ENCODE results near the gene DUSP22.

Gene DUSP22

DNA sequence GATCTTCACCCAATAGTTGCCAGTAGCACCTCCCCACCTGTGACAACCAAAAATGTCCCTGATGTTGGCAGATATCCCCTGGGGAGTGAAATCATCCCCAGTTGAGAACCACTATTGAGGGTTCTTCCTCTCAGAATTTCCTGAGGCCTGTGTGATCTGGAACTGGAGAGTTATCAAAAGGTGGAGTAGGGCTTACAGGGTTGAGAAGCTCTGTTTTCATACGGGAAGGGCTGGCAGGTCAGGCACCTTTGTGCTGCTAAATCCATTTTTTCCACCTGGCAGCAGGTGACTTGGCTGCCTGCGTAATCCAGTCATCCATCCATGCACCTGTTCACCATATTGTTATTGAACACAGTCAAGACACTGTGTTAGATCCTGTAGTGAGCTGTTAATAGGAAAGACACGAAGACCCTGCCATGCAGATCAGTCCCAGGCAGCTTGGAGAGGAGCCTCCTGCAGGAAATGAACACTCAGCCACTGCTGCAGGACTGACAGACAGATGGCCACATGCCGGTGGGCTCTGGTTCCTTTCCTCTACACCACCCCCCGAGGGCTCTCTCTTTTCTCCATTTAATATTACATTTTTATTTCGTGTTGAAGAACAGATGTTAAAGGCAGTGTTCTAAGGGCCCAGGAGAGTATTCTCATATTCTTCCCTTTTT lies 5.4 kb downstream of the DUSP22 start:
- DNase-seq (ENCODE audit: low read depth) = no peak

DNA sequence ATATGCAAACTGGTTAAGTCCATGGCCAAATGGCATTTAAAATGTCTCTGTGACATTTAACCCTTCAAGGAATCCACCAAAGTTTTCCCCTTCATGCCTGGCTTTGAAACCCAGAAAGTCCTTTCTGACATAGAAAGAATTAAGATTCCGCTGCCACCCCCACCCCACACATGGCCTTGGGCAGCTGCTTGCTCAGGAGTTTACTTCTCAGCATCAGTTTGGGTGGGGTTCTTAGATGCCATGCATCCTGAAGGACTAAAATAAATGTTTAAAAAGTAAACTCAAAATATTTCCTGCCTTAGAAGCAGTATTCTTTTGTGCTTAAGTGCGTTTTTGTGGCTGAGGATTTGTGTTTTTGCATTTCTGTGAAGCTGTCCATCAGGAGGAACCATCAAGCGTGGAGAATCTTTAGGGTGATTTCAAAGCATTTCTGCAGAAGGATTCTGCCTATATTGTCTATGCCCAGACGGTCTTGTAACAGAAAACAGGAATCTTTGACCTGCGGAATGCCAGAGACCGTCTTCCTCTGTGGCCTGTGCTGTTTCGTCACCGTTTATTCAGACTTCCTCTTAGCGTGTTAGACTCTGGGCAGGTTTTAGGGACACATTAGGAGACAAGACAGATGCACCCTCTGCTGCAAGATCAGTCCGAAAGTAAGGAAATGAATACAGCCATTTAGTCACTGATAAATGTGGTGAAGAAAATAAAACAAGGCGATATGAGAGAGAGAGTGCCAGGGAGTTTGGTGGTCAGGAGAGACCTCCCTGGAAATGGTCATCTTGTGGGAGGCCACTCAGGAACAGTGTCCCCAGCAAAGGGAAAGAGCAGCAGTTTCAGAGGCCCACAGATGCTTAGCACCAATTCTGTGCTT lies 6.2 kb downstream of the DUSP22 start:
- no peak for DNase-seq (ENCODE audit: low read depth)

DNA sequence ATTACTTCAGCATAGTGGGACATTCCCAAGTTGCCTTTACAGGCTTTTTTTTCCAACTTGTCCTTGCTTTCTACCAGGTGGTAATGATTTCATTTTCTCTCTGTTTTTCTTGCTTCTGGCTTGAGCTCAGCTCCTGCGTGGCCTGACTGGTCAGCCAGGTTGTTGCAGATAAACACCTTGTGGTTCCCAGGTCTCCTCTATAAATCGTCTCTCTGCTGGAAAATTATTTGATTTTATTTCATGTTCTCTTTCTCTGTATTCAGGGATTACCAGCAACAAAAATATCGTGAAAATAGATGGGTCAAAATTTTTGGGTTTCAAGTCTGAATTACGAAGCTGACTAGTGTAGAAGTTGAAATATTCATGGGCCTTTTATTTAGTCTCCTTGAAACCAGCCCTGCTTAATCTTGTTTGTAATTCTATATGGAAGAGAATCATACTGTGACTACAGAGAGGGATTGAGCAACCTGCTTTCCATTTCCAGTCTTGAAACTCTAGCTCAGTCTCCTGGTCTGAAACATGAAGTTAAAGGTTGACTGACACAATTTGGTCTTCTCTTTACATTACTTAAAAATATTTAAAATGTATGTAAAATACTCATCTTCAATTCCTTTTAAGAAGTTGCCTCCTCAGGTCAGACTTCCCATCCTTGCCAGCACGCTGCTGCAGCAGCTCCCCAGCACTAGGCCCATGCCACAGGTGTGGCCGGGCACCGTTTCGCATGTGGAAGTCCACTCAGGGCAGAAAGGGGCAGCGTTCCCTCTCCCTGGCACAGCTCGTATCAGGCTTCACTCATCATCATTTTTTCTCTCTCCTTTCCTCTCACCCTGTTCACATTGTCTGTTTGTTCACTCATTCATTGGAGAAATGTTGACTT lies 7.1 kb downstream of the DUSP22 start:
- no peak for DNase-seq (ENCODE audit: low read depth)

DNA sequence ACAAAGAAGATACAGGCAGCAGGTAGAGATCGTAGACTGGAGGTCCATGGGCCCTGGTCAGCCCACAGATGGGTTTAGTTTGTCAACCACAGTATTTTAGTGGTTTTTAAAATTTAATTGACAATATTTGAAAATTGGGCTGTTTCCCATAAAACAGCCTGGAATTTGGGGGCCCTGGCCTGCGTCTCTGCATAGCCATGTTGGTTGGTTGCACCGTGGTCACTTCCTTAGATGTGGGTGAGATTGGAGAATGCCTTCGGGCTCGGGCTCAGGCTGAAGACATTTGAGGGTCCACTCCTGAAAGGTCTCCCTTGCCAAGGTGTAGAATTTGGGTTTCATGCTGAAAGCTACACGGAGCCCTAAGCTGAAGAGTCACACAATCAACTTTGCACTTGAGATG lies 7.7 kb downstream of the DUSP22 start:
- DNase-seq (ENCODE audit: low read depth) = no peak

DNA sequence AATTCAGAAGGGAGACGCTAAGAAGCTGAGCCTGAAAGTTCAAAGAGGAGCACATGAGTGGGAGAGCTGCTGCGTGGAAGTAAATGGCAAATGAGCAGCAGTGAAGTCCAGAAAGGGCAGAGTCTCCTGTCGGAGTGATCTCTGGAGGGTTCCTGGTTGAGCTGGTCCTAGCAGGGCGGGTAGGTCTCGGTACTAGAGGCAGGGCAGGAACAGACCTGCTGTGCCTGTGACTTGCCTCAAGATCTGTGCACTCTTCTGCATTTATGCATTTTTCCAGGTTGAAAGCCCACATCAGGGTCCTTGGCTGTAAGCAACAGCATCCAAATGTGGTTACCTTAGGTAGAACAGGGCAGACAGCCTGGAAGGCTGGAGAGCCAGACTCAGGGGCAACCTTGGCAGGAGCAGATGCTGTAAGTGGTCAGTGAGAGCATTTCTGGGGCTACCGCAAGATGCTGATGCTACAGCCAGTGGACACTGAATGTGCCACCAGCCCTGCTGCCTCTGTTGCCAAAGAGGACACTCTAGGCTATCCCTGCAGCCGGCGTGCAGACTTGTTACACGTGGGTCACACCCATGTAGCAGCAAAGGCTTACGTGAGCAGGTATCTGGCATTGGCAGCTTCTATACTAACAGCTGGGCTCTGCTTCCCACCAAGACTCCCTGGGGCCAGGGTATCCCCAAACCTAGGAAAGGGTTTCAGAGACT lies 8.4 kb downstream of the DUSP22 start:
- no peak for DNase-seq (ENCODE audit: low read depth)

DNA sequence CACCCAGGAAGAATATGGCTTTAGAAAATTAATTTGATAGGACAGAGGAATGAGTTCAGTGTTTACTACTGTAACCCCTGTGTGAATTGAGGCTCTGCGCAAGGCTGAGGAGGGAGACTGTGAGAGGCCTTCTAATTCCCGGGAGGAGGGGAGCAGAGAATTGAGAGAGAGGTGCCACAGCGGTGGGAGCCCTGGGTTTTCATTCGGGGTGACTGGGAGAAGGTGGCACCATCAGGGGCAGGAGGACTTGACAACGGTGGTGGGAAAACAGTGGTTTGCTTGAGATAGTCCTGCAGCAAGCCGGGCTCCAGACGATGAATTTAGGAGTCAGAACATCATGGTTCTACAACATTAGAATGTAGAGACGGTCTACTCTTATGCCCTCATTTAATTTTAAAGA lies 9.2 kb downstream of the DUSP22 start:
- no peak for DNase-seq (ENCODE audit: low read depth)

DNA sequence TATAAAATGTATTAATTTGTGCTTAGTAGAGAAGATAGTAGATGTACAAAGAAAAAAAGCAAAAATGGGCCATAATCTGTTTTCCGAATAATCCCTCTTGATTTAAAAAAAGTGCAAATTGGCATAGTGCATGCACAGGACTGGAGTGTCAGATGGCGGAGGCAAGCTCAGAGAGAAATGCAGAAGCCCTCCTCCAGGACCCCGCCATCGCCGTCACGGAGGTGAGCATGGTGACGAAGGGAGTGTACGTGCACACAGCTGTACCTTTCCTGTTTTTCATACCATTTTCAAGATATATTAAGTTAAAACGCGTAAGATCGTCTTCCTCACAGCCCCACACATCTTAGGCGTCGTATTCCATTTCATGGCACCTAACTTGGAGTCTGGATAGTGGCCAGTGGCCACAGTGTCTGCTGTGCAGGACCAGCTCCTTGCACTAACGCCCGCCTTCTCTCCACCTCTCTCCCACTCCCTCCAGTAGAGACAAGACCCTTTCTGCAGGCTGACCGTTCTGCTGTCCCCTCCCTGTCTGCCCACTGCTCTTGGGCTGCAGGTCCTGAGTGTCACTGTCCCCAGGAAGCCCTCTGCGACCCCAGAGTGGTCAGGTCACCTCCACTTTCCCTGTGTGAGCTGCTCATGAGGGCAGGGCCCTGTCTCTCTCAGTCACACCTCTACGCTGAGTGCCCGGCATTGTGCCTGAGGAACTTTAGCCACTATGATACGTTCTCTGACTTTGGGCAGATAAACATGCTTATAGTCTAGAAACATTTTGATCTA lies 9.8 kb downstream of the DUSP22 start:
- no peak for DNase-seq (ENCODE audit: low read depth)

DNA sequence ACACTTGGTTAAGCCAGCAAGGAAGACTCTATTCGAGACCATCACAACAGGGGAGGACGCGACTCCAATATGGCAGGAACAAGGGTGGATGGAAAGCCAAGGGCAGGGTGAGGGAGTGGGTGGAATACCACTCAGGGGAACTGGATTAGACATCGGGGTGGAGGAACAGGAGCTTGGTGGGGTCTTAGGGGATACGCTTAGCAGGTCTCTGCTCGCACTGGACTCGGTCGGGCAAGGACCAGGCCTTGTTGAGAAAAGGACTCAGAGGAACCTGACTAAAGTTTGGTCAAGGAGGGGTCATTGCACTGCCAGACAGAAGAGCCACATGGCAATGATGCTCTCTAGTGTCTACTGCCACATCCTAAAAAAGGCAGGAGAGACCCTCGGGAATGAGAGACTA lies 10.5 kb downstream of the DUSP22 start:
- DNase-seq (ENCODE audit: low read depth) = no peak

DNA sequence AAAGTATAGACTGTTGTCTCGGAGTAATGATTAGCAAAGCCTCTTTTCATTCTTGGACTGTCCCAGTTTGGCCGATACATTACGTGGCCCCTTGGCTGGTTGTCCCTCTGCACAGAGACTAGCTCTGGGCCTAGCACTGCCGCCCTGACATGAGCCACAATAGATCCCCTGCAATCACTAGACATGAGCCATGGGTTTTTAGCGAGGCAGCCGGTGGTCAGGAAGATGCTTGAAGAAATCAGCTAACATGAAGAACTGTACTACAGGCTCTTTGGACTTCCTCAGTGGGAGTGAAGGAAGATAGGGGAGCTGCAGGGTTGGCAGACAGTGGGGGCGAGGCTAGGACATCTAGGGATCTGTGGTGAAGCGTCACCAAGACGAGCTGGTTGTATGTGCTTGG lies 11.0 kb downstream of the DUSP22 start:
- no peak for DNase-seq (ENCODE audit: low read depth)

DNA sequence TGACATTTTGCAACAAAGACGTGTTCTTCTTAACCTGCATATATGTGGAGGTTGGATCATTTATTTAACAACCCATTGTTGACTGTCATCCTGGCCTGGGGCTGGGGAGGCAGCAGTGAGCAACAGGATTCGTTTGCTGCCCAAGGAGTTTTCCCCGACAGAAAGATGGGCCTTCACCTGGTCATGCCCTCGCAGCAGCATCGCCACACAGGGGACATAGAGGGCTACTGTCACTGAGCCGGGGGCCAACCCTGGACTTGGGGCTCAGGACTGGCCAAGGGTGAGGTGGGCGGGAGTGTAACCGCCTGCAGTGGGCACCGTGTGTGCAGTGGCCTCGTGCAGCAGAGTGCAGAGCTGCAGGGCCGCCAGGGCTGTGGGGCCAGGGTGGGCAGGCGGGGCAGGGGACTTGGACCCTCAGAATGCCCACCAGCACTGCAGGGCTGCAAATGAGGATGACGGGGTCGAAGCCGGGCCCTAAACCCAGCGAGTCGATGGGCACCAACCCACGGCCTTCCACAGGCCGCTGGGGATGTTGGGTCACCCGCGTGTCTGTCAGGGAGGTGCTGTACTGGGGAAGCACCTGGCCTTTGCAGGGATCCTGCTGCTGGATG lies 11.8 kb downstream of the DUSP22 start:
- no peak for DNase-seq (ENCODE audit: low read depth)

DNA sequence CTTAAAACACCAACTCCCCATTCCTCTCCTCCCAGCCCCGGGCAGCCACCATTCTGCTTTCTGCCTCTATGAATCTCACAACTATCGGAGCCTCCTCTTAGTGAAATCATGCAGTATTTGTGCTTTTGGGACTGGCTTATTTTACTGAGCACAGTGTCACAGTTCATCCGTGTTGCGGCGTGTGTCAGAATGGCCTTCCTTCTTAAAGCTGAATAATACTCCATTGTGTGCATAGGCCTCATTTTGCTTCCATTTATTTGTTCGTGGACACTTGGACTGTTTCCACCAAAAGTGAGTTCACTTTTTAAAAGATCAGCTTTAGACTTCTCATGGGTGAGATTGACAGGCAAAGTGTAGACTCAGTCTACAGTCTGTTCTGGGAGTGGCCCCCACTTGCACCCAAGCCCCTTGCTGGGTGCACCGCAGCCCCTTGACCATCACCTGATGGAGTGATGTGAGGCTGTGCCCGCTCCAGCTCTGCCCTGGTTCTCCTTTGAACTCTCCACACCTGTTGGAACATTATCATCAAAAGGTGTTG lies 12.6 kb downstream of the DUSP22 start:
- DNase-seq (ENCODE audit: low read depth) = no peak

DNA sequence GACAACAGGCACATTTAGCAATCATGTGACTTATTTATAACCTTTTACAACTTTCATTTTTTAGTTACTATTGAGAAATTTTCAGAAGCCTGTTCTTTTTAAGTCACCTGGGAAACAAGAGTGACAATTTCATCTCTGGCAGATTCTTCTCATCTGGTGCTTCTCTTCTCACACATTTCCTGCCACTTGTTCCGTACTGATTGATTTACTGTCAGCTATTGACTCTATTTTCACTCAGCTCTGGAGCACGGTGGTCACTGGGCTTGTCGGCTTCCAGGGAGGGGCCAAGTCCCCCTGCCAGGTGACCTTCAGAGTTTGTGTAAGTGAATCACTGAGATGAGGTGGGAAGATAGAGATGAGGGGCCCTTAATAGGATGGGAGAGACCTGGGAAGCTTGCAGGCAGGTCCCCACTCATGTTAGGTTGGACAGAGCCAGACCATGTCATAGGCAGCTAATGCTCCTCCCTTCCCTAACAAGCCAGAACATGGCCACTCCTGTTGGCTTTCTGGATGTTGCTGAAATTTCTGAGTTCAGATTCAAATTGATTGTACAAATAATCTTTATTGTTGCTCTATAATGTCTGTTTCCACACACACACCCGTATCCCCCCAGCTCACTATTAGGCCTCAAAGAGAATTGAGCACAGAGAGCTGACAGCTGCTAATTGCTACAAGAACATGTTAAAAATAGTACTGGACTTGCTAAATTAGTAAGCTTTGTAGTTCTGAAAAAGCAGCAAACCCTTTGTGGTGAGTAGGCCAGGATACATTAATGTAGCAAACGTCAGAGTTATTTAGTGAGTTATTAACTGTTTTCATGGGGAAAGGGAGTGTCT lies 13.3 kb downstream of the DUSP22 start:
- no peak for DNase-seq (ENCODE audit: low read depth)

DNA sequence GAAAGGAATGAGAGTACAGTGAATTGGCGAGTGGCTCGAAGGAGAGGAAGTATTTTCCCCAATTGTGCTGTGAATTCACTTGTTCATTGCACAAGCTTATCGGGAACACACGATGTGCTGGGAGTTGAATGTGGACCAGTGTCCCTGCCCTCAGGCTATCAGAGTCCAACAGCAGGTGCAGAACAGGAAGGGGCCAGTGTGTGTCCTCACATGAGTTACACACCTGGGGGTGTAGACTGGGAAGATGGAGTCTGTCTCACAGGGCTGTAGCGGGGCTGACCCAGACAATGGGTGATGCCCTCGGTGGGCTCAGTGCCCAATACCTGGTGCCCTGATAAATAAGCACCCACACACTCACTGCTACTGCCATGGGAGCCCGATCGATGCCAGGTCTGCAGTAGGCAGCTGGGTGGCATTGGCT lies 14.4 kb downstream of the DUSP22 start:
- no peak for DNase-seq (ENCODE audit: low read depth)

DNA sequence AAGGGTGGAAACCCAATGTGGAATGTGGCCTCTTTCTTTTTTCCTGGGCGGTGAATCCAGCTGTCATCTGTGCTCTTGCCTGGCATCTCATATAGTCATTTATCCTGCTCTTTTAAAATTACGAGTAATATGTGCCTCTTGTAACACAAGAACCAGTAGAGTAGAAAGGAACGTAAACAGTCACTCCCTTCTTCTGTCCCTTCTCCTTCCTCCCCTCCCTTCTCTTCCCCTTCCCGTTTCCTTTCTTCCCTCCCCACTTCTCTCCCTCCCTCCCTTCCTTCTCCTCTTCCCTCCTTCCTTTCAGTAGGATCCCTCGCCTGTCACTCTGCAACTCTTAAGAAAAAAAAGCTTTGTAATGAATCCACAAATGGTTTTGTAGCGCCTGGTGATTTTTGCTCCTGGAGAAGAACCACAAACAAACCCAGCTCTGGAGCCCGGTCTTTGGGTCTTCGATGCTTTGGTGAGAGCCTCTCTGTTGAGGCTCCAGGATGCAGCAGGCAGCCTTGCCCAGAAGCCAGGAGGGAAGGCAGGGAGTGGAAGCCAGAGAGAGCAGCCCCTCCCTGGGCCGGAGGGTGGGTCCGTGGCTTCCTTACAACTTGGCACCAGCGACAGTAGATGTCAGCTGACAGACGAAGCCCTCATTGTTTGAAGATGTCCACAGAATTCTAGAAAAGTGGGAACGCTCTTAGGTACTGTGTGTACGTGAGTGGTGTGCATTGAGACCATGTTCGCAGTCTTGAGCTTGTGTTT lies 15.0 kb downstream of the DUSP22 start:
- no peak for DNase-seq (ENCODE audit: low read depth)

DNA sequence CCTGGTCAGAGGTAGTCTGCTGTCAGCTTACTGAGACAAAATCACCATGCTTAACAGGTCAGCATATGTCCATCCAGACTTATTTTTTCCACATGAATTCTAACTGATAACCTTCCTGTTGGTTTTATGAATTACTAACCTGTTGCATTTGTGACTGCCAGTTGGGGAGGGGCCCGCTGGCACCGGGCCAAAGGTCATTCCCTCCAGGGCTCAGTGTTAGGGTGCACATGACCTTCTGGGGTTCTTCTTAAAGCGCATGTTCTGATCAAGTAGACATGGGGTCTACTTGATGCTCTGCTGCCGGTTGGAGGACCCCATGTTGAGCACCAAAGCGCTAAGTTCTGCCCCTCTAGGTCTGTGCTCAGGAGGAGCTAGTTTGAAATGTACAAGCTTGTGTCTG lies 15.6 kb downstream of the DUSP22 start:
- DNase-seq (ENCODE audit: low read depth) = no peak

DNA sequence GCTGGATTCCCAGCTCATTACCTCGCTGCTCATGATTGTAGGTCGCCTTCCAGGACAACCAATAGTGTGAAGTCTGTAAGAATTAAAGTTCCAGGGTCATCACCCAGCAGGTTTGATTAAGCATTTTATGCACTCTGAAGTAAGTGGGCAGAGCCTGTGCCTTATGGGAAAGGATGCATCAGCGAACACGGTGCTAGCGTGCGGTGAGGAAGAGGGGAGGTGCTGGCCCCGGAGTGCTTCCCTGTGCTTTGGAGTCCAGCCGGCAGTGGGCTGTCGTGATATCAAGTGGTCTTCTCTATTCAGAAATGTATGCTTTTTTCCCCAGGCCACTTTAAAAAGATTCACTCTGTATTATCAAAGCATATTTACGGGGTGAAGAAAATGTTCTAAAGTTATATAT lies 16.0 kb downstream of the DUSP22 start:
- no peak for DNase-seq (ENCODE audit: low read depth)

DNA sequence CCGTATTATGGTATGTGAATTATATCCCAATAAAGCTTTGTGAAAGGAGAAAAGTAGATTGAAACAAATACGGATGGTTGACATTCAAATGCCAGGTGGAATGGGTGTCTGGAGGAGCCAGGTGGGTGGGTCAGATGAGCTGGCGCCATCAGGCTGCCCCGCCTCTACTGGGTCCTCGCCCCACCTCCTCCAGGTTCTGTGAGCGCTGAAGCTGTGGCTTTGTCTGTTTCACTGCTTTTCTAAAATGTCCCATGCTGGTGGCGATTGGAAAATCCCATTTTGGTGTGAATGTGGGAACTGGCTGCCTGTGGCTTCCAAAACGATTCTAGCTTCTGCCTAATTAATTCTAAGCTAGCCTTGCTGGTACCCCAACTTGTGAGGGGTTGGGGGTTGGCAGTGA lies 16.5 kb downstream of the DUSP22 start:
- DNase-seq (ENCODE audit: low read depth) = no peak

DNA sequence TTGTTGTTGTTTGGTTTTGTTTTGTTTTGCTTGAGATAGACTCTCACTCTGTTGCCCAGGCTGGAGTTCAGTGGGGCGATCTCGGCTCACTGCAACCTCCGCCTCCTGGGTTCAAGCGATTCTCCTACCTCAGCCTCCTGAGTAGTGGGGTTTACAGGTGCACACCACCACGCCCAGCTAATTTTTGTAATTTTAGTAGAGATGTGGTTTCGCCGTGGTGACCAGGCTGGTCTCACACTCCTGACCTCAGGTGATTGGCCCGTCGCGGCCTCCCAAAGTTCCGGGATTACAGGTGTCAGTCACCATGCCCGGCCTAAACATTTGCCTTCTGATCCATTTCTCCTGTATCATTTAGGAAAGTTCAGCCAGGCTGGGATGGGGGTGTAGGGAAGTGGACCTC lies 17.7 kb downstream of the DUSP22 start:
- no peak for DNase-seq (ENCODE audit: low read depth)

DNA sequence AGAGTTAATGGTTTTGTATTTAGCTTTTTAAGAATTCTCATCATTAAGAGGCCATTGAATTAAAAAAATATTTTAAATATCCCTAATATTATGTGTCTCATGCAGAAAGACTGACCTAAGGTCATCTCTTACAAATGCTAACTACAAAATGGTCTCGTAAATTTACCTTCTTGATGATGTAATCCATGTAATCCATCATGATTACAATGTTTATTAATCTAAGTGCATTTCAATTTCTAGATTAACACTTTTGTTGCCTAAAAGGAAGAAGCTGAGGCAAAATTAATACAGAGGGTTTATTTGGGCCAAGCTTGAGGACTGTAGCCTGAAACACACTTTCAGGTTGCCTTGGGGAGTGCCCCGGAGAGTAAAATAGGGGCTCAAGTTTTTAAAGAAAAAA lies 18.4 kb downstream of the DUSP22 start:
- no peak for DNase-seq (ENCODE audit: low read depth)

Measured in T-helper 22 cell (primary cell).